RWPE2 (cell line): ENCODE measurements around the gene ZNF219.

ENCODE experiments used
- ATAC-seq: fragments of 200-7000 bp; cut with Tn5 transposase; 3 replicates; pipeline ENCODE4 v1.9.1; 2021; ENCODE audit warnings: low read depth
- DNase-seq: peaks from one replicate; pipeline ENCODE4 v3.0.0-alpha.2; 2020; ENCODE audit warnings: low spot score
- H3K27ac ChIP-seq: fragments of 450-650 bp; 2 replicates; pipeline ENCODE4 v1.5.1; 2017; ENCODE audit warnings: mild to moderate bottlenecking; ENCODE audit not compliant: poor library complexity, severe bottlenecking
- H3K27me3 ChIP-seq: fragments of 250-450 bp; sonication (Bioruptor Pico); 2 replicates; pipeline ENCODE4 v1.5.1; 2021; ENCODE audit warnings: mild to moderate bottlenecking, moderate library complexity; ENCODE audit not compliant: insufficient read depth, poor library complexity, severe bottlenecking
- H3K36me3 ChIP-seq: fragments of 250-450 bp; sonication (Bioruptor Pico); 2 replicates; pipeline ENCODE4 v1.5.1; 2020; ENCODE audit warnings: low read depth, mild to moderate bottlenecking, moderate library complexity
- H3K4me1 ChIP-seq: fragments of 250-450 bp; sonication (Bioruptor Pico); 2 replicates; pipeline ENCODE4 v1.5.1; 2021; ENCODE audit warnings: mild to moderate bottlenecking, moderate library complexity; ENCODE audit not compliant: insufficient read depth, poor library complexity, severe bottlenecking
- H3K4me3 ChIP-seq: fragments of 250-450 bp; sonication (Bioruptor Pico); 2 replicates; pipeline ENCODE4 v1.5.1; 2021; ENCODE audit warnings: mild to moderate bottlenecking, moderate library complexity; ENCODE audit not compliant: severe bottlenecking
- H3K9me3 ChIP-seq: fragments of 250-450 bp; sonication (Bioruptor Pico); 2 replicates; pipeline ENCODE4 v1.5.1; 2021; ENCODE audit warnings: mild to moderate bottlenecking, moderate library complexity; ENCODE audit not compliant: severe bottlenecking
- CTCF ChIP-seq: fragments of 450-650 bp; IDR thresholded peaks from one replicate; pipeline ENCODE4 v1.5.1; 2017; ENCODE audit warnings: mild to moderate bottlenecking, moderate library complexity; ENCODE audit not compliant: poor library complexity, severe bottlenecking

The ZNF219 gene

GRCh38 chr14:21040370-21040925 is 58.0 kb downstream of the ZNF219 start:
- Histone ChIP-seq H3K27me3 (no peaks in the 10 kb centered on the region), H3K9me3 (no peaks in the 10 kb centered on the region), H3K4me1 (peaks cover 33% of the 10 kb centered on the region), H3K36me3 (no peaks in the 10 kb centered on the region), H3K27ac (peak overlapping the region; percentile 83), H3K4me3 (no peak overlapping the region)
- peak; percentile 78 for TF ChIP-seq CTCF
- no peak for DNase-seq
- ATAC-seq = no peak
